ENCODE results near the gene LRRK1. TPM values are rescaled to one million over a fixed set of nuclear protein-coding genes. Genes with fewer than 3 reads are reported as not detected.

The LRRK1 gene
- total RNA-seq, 1 experiment from 2014 or later: 7.6 TPM

DNA sequence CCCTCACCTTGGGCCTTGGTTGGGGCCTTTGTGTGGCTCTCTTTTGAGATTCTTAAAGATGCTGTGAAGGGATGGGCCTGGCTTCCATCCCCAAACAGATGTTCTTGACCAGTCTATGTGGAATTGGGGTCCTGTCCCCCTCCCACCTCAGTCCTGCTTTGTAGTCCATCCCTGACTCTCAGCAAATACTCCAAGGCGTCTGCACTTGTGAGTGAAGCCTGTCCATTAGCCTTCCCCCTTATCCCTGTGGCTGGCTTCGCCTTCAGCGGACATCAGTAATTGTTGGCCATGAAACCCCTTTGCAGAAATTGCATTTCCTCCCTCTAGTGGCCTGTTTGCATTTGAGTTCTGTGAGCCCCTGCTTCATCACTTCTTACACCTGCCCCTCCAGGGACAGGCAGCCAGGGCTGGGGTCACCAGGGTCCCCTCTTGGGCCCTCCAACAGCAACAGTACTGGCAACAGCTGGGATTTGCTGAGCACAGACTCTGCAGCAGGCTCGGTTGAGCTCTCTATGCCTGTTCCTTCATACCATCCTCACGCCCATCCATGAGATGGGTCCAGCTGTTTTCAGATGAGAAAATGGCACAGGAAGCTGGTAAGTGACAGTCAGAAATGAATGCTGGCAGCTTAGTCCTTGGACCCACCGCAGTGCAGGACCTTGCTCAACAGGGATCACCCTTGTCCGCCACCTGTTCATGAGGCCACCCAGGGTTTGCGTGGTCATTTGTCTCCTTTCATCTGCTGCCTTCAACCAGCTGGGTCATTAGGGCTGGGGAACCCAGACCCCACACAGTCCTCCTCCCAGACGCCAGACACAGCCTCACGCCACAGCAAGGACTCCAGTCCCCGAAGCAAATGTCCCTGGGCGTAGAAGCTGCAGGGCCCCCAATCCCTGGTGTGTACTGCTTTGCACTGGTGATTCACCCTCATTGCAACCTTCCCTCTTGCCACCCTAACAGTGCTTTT, 8.9 kb upstream of the LRRK1 start:
- peak; percentile 25 for ATAC-seq
- H3K4me1 Mint-ChIP-seq: peaks cover 23% of the 10 kb centered on the region
- POLR2A ChIA-PET: no interaction called here
- CTCF ChIA-PET: interaction anchor here (0.7 to 2.4 kb wide), 5 partner anchors 8 to 97 kb away, joined by 3 to 22 read pairs (median 4); no protein-coding TSS in a partner anchor
- DNase-seq (ENCODE audit: low spot score): no peak
- TF ChIP-seq ZNF532 (CRISPR knock-in tag; IDR thresholded peaks at IDR 0.05; ENCODE audit: borderline replicate concordance) (no peak), ATF1 (CRISPR knock-in tag; IDR thresholded peaks at IDR 0.05) (no peak), NFYB (CRISPR knock-in tag; conservative IDR thresholded peaks at IDR 0.05; ENCODE audit: low read depth) (no peak), HMGXB4 (CRISPR knock-in tag; IDR thresholded peaks at IDR 0.05) (no peak), ZNF671 (CRISPR knock-in tag; IDR thresholded peaks at IDR 0.05) (no peak), E2F5 (CRISPR knock-in tag; IDR thresholded peaks at IDR 0.05) (no peak), ESRRA (CRISPR knock-in tag; IDR thresholded peaks at IDR 0.05; ENCODE audit: borderline replicate concordance) (no peak), ZNF232 (CRISPR knock-in tag; IDR thresholded peaks at IDR 0.05) (no peak)
- TF ChIP-seq, protein P1, sequence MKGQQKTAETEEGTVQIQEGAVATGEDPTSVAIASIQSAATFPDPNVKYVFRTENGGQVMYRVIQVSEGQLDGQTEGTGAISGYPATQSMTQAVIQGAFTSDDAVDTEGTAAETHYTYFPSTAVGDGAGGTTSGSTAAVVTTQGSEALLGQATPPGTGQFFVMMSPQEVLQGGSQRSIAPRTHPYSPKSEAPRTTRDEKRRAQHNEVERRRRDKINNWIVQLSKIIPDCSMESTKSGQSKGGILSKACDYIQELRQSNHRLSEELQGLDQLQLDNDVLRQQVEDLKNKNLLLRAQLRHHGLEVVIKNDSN (CRISPR knock-in tag; IDR thresholded peaks at IDR 0.05): no peak
- no peaks in the 10 kb centered on the region for H3K27me3 Mint-ChIP-seq (ENCODE audit: low read depth)
- H3K9me3 Mint-ChIP-seq: peaks cover 15% of the 10 kb centered on the region
- no peak overlapping the region for H3K4me3 Mint-ChIP-seq
- peak overlapping the region; percentile 60; the same call in 1 of the 2 replicates for H3K27ac Mint-ChIP-seq
- peaks cover 25% of the 10 kb centered on the region for H3K36me3 Mint-ChIP-seq

DNA sequence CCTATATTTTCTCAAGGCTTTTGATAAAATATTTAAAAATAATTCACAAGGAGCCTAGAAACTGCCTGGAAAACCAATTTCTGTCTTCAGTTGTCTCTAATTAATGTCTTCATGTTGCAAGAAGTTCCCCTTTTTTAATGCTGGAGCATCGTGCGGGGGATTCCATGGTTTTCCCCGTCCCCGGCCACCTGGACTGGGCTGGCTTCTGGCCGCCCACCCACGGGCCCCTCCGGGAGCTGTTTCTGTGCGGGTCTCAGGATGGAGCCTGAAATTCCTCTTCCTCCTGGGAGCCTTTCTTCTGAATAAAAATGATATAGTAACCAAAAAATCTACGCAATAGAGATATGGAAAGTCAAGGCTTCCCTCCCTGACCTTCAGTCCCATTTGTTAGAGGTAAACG, 8.1 kb upstream of the LRRK1 start:
- H3K4me3 Mint-ChIP-seq: no peak overlapping the region
- no peak overlapping the region for H3K27ac Mint-ChIP-seq
- ATAC-seq (no peak), DNase-seq (ENCODE audit: low spot score) (no peak)
- H3K4me1 Mint-ChIP-seq: peaks cover 23% of the 10 kb centered on the region
- H3K9me3 Mint-ChIP-seq: peaks cover 15% of the 10 kb centered on the region
- peaks cover 25% of the 10 kb centered on the region for H3K36me3 Mint-ChIP-seq
- ChIA-PET CTCF (interaction anchor here (1.0 to 2.4 kb wide), 3 partner anchors 32 to 97 kb away, joined by 3 to 22 read pairs (median 5); no protein-coding TSS in a partner anchor), POLR2A (no interaction called here)
- no peaks in the 10 kb centered on the region for H3K27me3 Mint-ChIP-seq (ENCODE audit: low read depth)
- TF ChIP-seq ATF6 (CRISPR knock-in tag; IDR thresholded peaks at IDR 0.05): no peak
- TF ChIP-seq ZBTB21 (CRISPR knock-in tag; IDR thresholded peaks at IDR 0.05; ENCODE audit: borderline replicate concordance): no peak
- TF ChIP-seq MLX (CRISPR knock-in tag; IDR thresholded peaks at IDR 0.05): no peak
- no peak for TF ChIP-seq JUN (CRISPR knock-in tag; IDR thresholded peaks at IDR 0.05)
- TF ChIP-seq, protein P2, sequence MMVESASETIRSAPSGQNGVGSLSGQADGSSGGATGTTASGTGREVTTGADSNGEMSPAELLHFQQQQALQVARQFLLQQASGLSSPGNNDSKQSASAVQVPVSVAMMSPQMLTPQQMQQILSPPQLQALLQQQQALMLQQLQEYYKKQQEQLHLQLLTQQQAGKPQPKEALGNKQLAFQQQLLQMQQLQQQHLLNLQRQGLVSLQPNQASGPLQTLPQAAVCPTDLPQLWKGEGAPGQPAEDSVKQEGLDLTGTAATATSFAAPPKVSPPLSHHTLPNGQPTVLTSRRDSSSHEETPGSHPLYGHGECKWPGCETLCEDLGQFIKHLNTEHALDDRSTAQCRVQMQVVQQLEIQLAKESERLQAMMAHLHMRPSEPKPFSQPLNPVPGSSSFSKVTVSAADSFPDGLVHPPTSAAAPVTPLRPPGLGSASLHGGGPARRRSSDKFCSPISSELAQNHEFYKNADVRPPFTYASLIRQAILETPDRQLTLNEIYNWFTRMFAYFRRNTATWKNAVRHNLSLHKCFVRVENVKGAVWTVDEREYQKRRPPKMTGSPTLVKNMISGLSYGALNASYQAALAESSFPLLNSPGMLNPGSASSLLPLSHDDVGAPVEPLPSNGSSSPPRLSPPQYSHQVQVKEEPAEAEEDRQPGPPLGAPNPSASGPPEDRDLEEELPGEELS (CRISPR knock-in tag; IDR thresholded peaks at IDR 0.05): no peak
- no peak for TF ChIP-seq TEAD4 (CRISPR knock-in tag; IDR thresholded peaks at IDR 0.05)
- TF ChIP-seq ZNF219 (CRISPR knock-in tag; IDR thresholded peaks at IDR 0.05; ENCODE audit: borderline replicate concordance): no peak
- no peak for TF ChIP-seq E2F5 (CRISPR knock-in tag; IDR thresholded peaks at IDR 0.05)
- no peak for TF ChIP-seq RELA (CRISPR knock-in tag; IDR thresholded peaks at IDR 0.05; ENCODE audit: borderline replicate concordance)
- no peak for TF ChIP-seq SMAD3 (CRISPR knock-in tag; IDR thresholded peaks at IDR 0.05; ENCODE audit: borderline replicate concordance)
- TF ChIP-seq JAZF1 (CRISPR knock-in tag; IDR thresholded peaks at IDR 0.05): no peak
- TF ChIP-seq ZNF671 (CRISPR knock-in tag; IDR thresholded peaks at IDR 0.05): no peak

Measured in WTC11 (cell line).